Uterus (tissue), 2 donors: ENCODE results near the gene ZNRD2.
"Not testable (repeated sequence)": the region's sequence is repeated elsewhere in the genome, so short reads cannot be mapped to it uniquely, and the experiment has no call there.

Experiments
- CTCF ChIP-seq, 4 experiments: fragments of 200-600 bp in 2 of 4; fragments of 450-650 bp in 2 of 4; sonication (generic) in 2 of 4; IDR thresholded peaks; one replicate each; pipeline ENCODE4 v1.5.1; 2016 to 2019; ENCODE audit warnings: antibody characterized with exemption in 4 of 4, mild to moderate bottlenecking in 2 of 4, moderate library complexity in 1 of 4
- POLR2A ChIP-seq, 2 donors: fragments of 450-650 bp; IDR thresholded peaks; one replicate each; pipeline ENCODE4 v1.6.1; 2016; ENCODE audit warnings: antibody characterized with exemption in 2 of 2, mild to moderate bottlenecking in 1 of 2, moderate library complexity in 1 of 2

GRCh38 chr11:65522718-65523630 is 47.3 kb upstream of the ZNRD2 start:
- TF ChIP-seq CTCF, POLR2A (IDR thresholded peaks at IDR 0.05): not testable (repeated sequence)
